ENCODE data around the gene DTNB.

DTNB gene

GRCh38 chr2:25339791-25340180 is 333.6 kb downstream of the DTNB start:
- DNase-seq (ENCODE audit: low read depth) = no peak

- no peak for DNase-seq (ENCODE audit: low read depth)
These were observed 334.1 kb downstream of the DTNB start for GRCh38 chr2:25339211-25339674.

GRCh38 chr2:25338401-25338800 is 335.0 kb downstream of the DTNB start:
- no peak for DNase-seq (ENCODE audit: low read depth)

GRCh38 chr2:25337891-25338290 is 335.5 kb downstream of the DTNB start:
- no peak for DNase-seq (ENCODE audit: low read depth)

- no peak for DNase-seq (ENCODE audit: low read depth)
These were observed 336.1 kb downstream of the DTNB start for GRCh38 chr2:25337276-25337675.

- DNase-seq (ENCODE audit: low read depth) = no peak
These were observed 337.0 kb downstream of the DTNB start for GRCh38 chr2:25336383-25336841.

GRCh38 chr2:25335971-25336370 is 337.4 kb downstream of the DTNB start:
- DNase-seq (ENCODE audit: low read depth) = no peak

GRCh38 chr2:25335204-25335603 is 338.2 kb downstream of the DTNB start:
- DNase-seq (ENCODE audit: low read depth) = no peak

GRCh38 chr2:25334482-25334881 is 338.9 kb downstream of the DTNB start:
- no peak for DNase-seq (ENCODE audit: low read depth)

- DNase-seq (ENCODE audit: low read depth) = no peak
These were observed 339.4 kb downstream of the DTNB start for GRCh38 chr2:25333981-25334380.

- no peak for DNase-seq (ENCODE audit: low read depth)
These were observed 340.8 kb downstream of the DTNB start for GRCh38 chr2:25332571-25332970.

GRCh38 chr2:25331686-25332365 is 341.6 kb downstream of the DTNB start:
- DNase-seq (ENCODE audit: low read depth) = peak; percentile 68

GRCh38 chr2:25330937-25331336 is 342.4 kb downstream of the DTNB start:
- DNase-seq (ENCODE audit: low read depth) = no peak

- no peak for DNase-seq (ENCODE audit: low read depth)
These were observed 343.1 kb downstream of the DTNB start for GRCh38 chr2:25330273-25330672.

- no peak for DNase-seq (ENCODE audit: low read depth)
These were observed 345.0 kb downstream of the DTNB start for GRCh38 chr2:25328152-25329085.

All from stimulated activated CD8-positive, alpha-beta memory T cell treated with anti-CD3 and anti-CD28 coated beads, Interleukin-12 subunit alpha, Interleukin-12 subunit beta, amount 100 ng/mL, for 4 hours (primary cell).